ENCODE data around the gene ZFP42.

ZFP42 gene

DNA sequence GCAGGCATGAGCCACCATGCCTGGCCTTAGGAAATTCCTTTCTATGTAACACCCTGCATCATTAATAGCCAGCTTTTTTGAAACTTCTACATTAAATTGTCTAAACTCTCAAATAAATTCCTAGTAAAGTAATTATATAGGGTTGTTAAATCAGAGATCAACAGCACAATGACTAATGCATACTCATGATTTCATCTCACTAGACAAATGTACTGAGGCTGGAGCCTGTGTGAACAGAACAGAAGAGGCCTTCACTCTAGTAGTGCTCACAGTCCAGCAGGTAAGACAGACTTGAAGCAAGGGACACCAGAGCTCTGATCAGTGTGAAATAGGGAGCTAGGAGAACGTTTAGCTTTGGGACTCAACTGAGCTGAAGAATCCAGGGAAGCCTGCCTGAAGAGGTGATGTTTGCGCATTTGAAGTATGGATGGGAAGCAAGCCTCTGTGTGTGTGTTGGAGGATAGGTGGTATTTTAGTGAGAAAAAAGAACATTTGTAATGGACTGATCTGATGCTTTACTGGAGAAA lies 3.9 kb downstream of the ZFP42 start:
- ATAC-seq (ENCODE audit: insufficient read depth, low read depth) (no peak), DNase-seq (no peak)
- Histone ChIP-seq H3K27me3 (ENCODE audit: insufficient read depth, low read length, poor library complexity) (no peaks in the 10 kb centered on the region), H3K79me2 (ENCODE audit: insufficient read depth, low read length) (no peaks in the 10 kb centered on the region), H3K4me2 (ENCODE audit: insufficient read depth, low read length) (no peak overlapping the region), H3K4me3 (ENCODE audit: low read depth in 1 of 2, low read length in 2 of 2) (no peak overlapping the region), H3K9me3 (ENCODE audit: insufficient read depth, low read length, severe bottlenecking) (peaks cover 2% of the 10 kb centered on the region), H3K4me1 (ENCODE audit: insufficient read depth, low read length) (no peaks in the 10 kb centered on the region), H3K36me3 (ENCODE audit: insufficient read depth, low read length) (no peaks in the 10 kb centered on the region), H2AFZ (ENCODE audit: low read depth, low read length) (no peak overlapping the region), H3K9ac (ENCODE audit: low read depth, low read length) (no peak overlapping the region), H3K27ac (ENCODE audit: low read length) (no peak overlapping the region), H4K20me1 (ENCODE audit: insufficient read depth, low read length) (no peaks in the 10 kb centered on the region)
- no peak for TF ChIP-seq EZH2 (IDR thresholded peaks at IDR 0.05; ENCODE audit: borderline replicate concordance, low read depth, low read length, severe bottlenecking)
- TF ChIP-seq, protein P1, sequence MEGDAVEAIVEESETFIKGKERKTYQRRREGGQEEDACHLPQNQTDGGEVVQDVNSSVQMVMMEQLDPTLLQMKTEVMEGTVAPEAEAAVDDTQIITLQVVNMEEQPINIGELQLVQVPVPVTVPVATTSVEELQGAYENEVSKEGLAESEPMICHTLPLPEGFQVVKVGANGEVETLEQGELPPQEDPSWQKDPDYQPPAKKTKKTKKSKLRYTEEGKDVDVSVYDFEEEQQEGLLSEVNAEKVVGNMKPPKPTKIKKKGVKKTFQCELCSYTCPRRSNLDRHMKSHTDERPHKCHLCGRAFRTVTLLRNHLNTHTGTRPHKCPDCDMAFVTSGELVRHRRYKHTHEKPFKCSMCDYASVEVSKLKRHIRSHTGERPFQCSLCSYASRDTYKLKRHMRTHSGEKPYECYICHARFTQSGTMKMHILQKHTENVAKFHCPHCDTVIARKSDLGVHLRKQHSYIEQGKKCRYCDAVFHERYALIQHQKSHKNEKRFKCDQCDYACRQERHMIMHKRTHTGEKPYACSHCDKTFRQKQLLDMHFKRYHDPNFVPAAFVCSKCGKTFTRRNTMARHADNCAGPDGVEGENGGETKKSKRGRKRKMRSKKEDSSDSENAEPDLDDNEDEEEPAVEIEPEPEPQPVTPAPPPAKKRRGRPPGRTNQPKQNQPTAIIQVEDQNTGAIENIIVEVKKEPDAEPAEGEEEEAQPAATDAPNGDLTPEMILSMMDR (IDR thresholded peaks at IDR 0.05; ENCODE audit: borderline replicate concordance, extremely low read depth, low read length, poor library complexity, severe bottlenecking), result no peak

DNA sequence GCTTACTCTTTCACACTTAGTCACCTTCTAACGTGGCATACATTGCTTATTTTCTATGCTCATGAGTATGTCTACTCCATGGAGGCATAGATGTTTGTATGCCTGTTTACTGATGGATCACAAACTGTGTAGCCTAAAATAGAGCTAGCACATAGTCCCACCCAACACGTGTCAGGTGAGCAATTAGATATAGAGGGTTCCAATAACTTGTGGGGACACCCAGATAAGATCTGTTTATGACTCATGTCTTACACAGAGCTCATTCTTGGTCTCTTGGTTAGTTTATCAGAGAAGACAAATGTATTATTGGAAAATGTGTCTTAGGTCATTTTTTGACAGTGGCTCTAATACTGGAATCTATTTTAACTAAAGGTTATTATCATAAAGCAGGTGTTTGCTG lies 6.8 kb downstream of the ZFP42 start:
- H3K9me3 ChIP-seq (ENCODE audit: insufficient read depth, low read length, severe bottlenecking), result peaks cover 2% of the 10 kb centered on the region
- H3K4me2 ChIP-seq (ENCODE audit: insufficient read depth, low read length), result no peak overlapping the region

DNA sequence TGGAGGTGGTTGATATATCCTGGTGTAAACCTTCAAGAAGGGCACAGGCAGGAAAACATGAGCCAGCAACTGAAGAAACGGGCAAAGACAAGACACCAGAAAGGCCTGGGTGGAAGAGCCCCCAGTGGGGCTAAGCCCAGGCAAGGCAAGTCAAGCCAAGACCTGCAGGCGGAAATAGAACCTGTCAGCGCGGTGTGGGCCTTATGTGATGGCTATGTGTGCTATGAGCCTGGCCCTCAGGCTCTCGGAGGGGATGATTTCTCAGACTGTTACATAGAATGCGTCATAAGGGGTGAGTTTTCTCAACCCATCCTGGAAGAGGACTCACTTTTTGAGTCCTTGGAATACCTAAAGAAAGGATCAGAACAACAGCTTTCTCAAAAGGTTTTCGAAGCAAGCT lies 7.2 kb downstream of the ZFP42 start:
- no peaks in the 10 kb centered on the region for H3K4me1 ChIP-seq (ENCODE audit: insufficient read depth, low read length)
- no peak for ATAC-seq (ENCODE audit: insufficient read depth, low read depth)

More for the DNA sequence above, 6.8 kb downstream of the ZFP42 start:
- H3K36me3 ChIP-seq (ENCODE audit: insufficient read depth, low read length), result no peaks in the 10 kb centered on the region
- H3K27ac ChIP-seq (ENCODE audit: low read length), result no peak overlapping the region
- H2AFZ ChIP-seq (ENCODE audit: low read depth, low read length), result no peak overlapping the region
- H3K4me3 ChIP-seq (ENCODE audit: low read depth in 1 of 2, low read length in 2 of 2), result no peak overlapping the region
- H3K9ac ChIP-seq (ENCODE audit: low read depth, low read length), result no peak overlapping the region
- H4K20me1 ChIP-seq (ENCODE audit: insufficient read depth, low read length), result no peaks in the 10 kb centered on the region
- ATAC-seq (ENCODE audit: insufficient read depth, low read depth) (no peak), DNase-seq (no peak)
- H3K27me3 ChIP-seq (ENCODE audit: insufficient read depth, low read length, poor library complexity), result no peaks in the 10 kb centered on the region
- no peaks in the 10 kb centered on the region for H3K4me1 ChIP-seq (ENCODE audit: insufficient read depth, low read length)
- H3K79me2 ChIP-seq (ENCODE audit: insufficient read depth, low read length), result no peaks in the 10 kb centered on the region
- TF ChIP-seq, protein P1 (IDR thresholded peaks at IDR 0.05; ENCODE audit: borderline replicate concordance, extremely low read depth, low read length, poor library complexity, severe bottlenecking), result no peak
- TF ChIP-seq EZH2 (IDR thresholded peaks at IDR 0.05; ENCODE audit: borderline replicate concordance, low read depth, low read length, severe bottlenecking), result no peak

More for the DNA sequence above, 7.2 kb downstream of the ZFP42 start:
- H3K27ac ChIP-seq (ENCODE audit: low read length), result no peak overlapping the region
- H3K9me3 ChIP-seq (ENCODE audit: insufficient read depth, low read length, severe bottlenecking), result no peaks in the 10 kb centered on the region
- DNase-seq, result no peak
- no peaks in the 10 kb centered on the region for H3K36me3 ChIP-seq (ENCODE audit: insufficient read depth, low read length)
- no peaks in the 10 kb centered on the region for H4K20me1 ChIP-seq (ENCODE audit: insufficient read depth, low read length)
- H3K9ac ChIP-seq (ENCODE audit: low read depth, low read length), result no peak overlapping the region
- H3K27me3 ChIP-seq (ENCODE audit: insufficient read depth, low read length, poor library complexity), result no peaks in the 10 kb centered on the region
- no peak overlapping the region for H3K4me3 ChIP-seq (ENCODE audit: low read depth in 1 of 2, low read length in 2 of 2)
- H3K79me2 ChIP-seq (ENCODE audit: insufficient read depth, low read length), result no peaks in the 10 kb centered on the region
- TF ChIP-seq EZH2 (IDR thresholded peaks at IDR 0.05; ENCODE audit: borderline replicate concordance, low read depth, low read length, severe bottlenecking), result no peak
- TF ChIP-seq, protein P1 (IDR thresholded peaks at IDR 0.05; ENCODE audit: borderline replicate concordance, extremely low read depth, low read length, poor library complexity, severe bottlenecking), result no peak
- H3K4me2 ChIP-seq (ENCODE audit: insufficient read depth, low read length), result no peak overlapping the region
- H2AFZ ChIP-seq (ENCODE audit: low read depth, low read length), result no peak overlapping the region
